Stomach (tissue), 9 donors: ENCODE data around the gene CABLES2. TPM values are rescaled to one million over a fixed set of nuclear protein-coding genes. Genes with fewer than 3 reads are reported as not detected.
"Not testable (repeated sequence)": the region's sequence is repeated elsewhere in the genome, so short reads cannot be mapped to it uniquely, and the experiment has no call there.

Experiments used
- DNase-seq, 2 donors: peaks; one replicate each; pipeline versions ENCODE4 v3.0.0 to v3.0.0-alpha.2; 2013 to 2019
- H3K27ac ChIP-seq, 5 donors: fragments of 200-600 bp in 4 of 5; sonication (generic) in 4 of 5; one replicate each; pipeline ENCODE4 v1.5.1; 2013 to 2019; ENCODE audit warnings: mild to moderate bottlenecking in 1 of 5, moderate library complexity in 1 of 5
- H3K27me3 ChIP-seq, 3 donors: fragments of 200-600 bp; sonication (generic); one replicate each; pipeline ENCODE4 v1.5.1; 2017 to 2019; ENCODE audit warnings: mixed run types in 1 of 3
- H3K36me3 ChIP-seq, 4 donors: fragments of 200-600 bp; sonication (generic); 1 replicate in 3 of 4; 2 replicates in 1 of 4; pipeline ENCODE4 v1.5.1; 2016 to 2019
- H3K4me1 ChIP-seq, 4 donors: fragments of 200-600 bp; sonication (generic); one replicate each; pipeline ENCODE4 v1.5.1; 2016 to 2019
- H3K4me3 ChIP-seq, 4 donors: fragments of 200-600 bp; sonication (generic) in 3 of 4; one replicate each; pipeline ENCODE4 v1.5.1; 2016 to 2019; ENCODE audit warnings: mild to moderate bottlenecking in 1 of 4
- H3K9me3 ChIP-seq, 4 donors: fragments of 200-600 bp; sonication (generic); one replicate each; pipeline ENCODE4 v1.5.1; 2016 to 2019
- CTCF ChIP-seq, 7 experiments: fragments of 450-650 bp in 4 of 7; fragments of 200-600 bp in 3 of 7; sonication (generic) in 3 of 7; IDR thresholded peaks; one replicate each; pipeline ENCODE4 v1.5.1; 2016 to 2019; ENCODE audit warnings: antibody characterized with exemption in 7 of 7, control low read depth in 2 of 7, mild to moderate bottlenecking in 1 of 7
- EP300 ChIP-seq: sonication (generic); formaldehyde crosslinking; IDR thresholded peaks from one replicate; pipeline ENCODE4 v1.6.1; 2017; ENCODE audit warnings: antibody characterized with exemption
- POLR2A ChIP-seq, 4 donors: fragments of 450-650 bp; IDR thresholded peaks; one replicate each; pipeline ENCODE4 v1.6.1; 2016; ENCODE audit warnings: antibody characterized with exemption in 4 of 4, control low read depth in 2 of 4, mild to moderate bottlenecking in 1 of 4, moderate library complexity in 1 of 4
- POLR2AphosphoS5 ChIP-seq, 3 donors: sonication (generic); formaldehyde crosslinking; IDR thresholded peaks; one replicate each; pipeline ENCODE4 v1.6.1; 2016; ENCODE audit warnings: antibody characterized with exemption in 3 of 3
- WGBS, 5 donors: extraction: QIAGEN DNeasy Blood & Tissue Kit in 3 of 5; methylation state at CpG; one replicate each; pipeline versions ENCODE4 v1.1.5 to v1.1.7; 2013 to 2018; 5-methylcytosine and 5-hydroxymethylcytosine counted together
- intact Hi-C: fragments of 100-400 bp; cut with DNase I; formaldehyde crosslinking; loops from one replicate; pipeline ENCODE4 v1.15.1; 2023; ENCODE audit warnings: low total_unique reads
- polyA plus RNA-seq, 3 donors: library from polyadenylated mRNA; stranded (reverse); fragments of 200-250 nt; gene quantifications; one replicate each; pipeline ENCODE4 v1.2.3, GENCODE V29; 2013
- total RNA-seq, 5 donors: library from RNA; depleted of rRNA; stranded (reverse); fragments of >200 nt; gene quantifications; one replicate each; pipeline versions ENCODE4 v1.1.0 to v1.2.3, GENCODE V29; 2014 to 2016
- donor health status: healthy with polysubstance abuse.
- donor health status: Bipolar disorder and iron deficiency.
- donor health status: healthy.

The CABLES2 gene
- total and polyA plus RNA-seq, 8 donors = 0.55 to 7.8 (median 1.9) TPM

- intact Hi-C loops = no loop called here
- 29 to 49% (median 37%) methylated on average over 20 to 31 of the region's 31 CpGs for WGBS, 5 donors
- DNase-seq = peak in 1 of 2 donors; percentile 62
- H3K27ac ChIP-seq = peak overlapping the region; percentile 44 to 80 (median 70)
- H3K27me3 ChIP-seq = peaks cover 0 to 34% (median 0%) of the 10 kb centered on the region in 3 donors
- H3K4me3 ChIP-seq = no peak overlapping the region
- TF ChIP-seq CTCF (IDR thresholded peaks at IDR 0.05) (no peak), POLR2AphosphoS5 (IDR thresholded peaks at IDR 0.05) (no peak), POLR2A (IDR thresholded peaks at IDR 0.05) (no peak), EP300 (no peak)
- H3K36me3 ChIP-seq = no peaks in the 10 kb centered on the region
- H3K4me1 ChIP-seq = peaks cover 32 to 69% (median 63%) of the 10 kb centered on the region in 4 donors
- no peaks in the 10 kb centered on the region for H3K9me3 ChIP-seq
Measured at GRCh38 chr20:62428396-62429295, 21.6 kb upstream of the CABLES2 start.

GRCh38 chr20:62428002-62428372 lies 20.9 kb upstream of the CABLES2 start:
- no peaks in the 10 kb centered on the region for H3K9me3 ChIP-seq
- WGBS, 5 donors = 39 to 78% (median 60%) methylated on average over 1 to 10 of the region's 10 CpGs
- intact Hi-C loops = no loop called here
- peak in 1 of 2 donors; percentile 57 for DNase-seq
- H3K27ac ChIP-seq = peak overlapping the region; percentile 58 to 80 (median 70)
- peaks cover 32 to 67% (median 60%) of the 10 kb centered on the region in 4 donors for H3K4me1 ChIP-seq
- no peak overlapping the region for H3K4me3 ChIP-seq
- H3K27me3 ChIP-seq = peaks cover 0 to 34% (median 0%) of the 10 kb centered on the region in 3 donors
- no peaks in the 10 kb centered on the region for H3K36me3 ChIP-seq
- no peak for TF ChIP-seq EP300
- TF ChIP-seq POLR2AphosphoS5 (IDR thresholded peaks at IDR 0.05) = no peak
- no peak for TF ChIP-seq CTCF (IDR thresholded peaks at IDR 0.05)
- TF ChIP-seq POLR2A (IDR thresholded peaks at IDR 0.05) = no peak

- Histone ChIP-seq H3K27me3 (peaks cover 0 to 38% (median 0%) of the 10 kb centered on the region in 3 donors), H3K36me3 (no peaks in the 10 kb centered on the region), H3K27ac (peak within 1 kb of the TSS; percentile 59 to 80 (median 70)), H3K9me3 (no peaks in the 10 kb centered on the region), H3K4me3 (peak within 1 kb of the TSS; percentile 4 to 26 (median 18)), H3K4me1 (peaks cover 32 to 67% (median 59%) of the 10 kb centered on the region in 4 donors)
- WGBS, 5 donors = 29 to 62% (median 44%) methylated on average over 16 to 28 of the region's 28 CpGs
- peak; percentile 97 for DNase-seq
- TF ChIP-seq POLR2AphosphoS5 (IDR thresholded peaks at IDR 0.05) (peak in 2 of 3 donors; percentile 44 to 79), EP300 (no peak), CTCF (IDR thresholded peaks at IDR 0.05) (peak in 2 of 7 experiments; percentile 14)
- intact Hi-C loops = no loop called here
Measured at GRCh38 chr20:62427172-62428001, 20.3 kb upstream of the CABLES2 start, which contains the start of gene RBBP8NL. TSS of gene RBBP8NL (minus strand) at chr20:62427539. CDS start at chr20:62419647, 7,892 bp downstream.

- intact Hi-C loops = no loop called here
- TF ChIP-seq POLR2AphosphoS5 (IDR thresholded peaks at IDR 0.05) = no peak
- no peak for TF ChIP-seq EP300
- TF ChIP-seq CTCF (IDR thresholded peaks at IDR 0.05) = no peak
- Histone ChIP-seq H3K27me3 (peaks cover 0 to 38% (median 0%) of the 10 kb centered on the region in 3 donors), H3K4me3 (peak overlapping the region; percentile 4 to 26 (median 18)), H3K36me3 (no peaks in the 10 kb centered on the region), H3K27ac (peak overlapping the region; percentile 59 to 80 (median 70)), H3K4me1 (peaks cover 32 to 67% (median 59%) of the 10 kb centered on the region in 4 donors), H3K9me3 (no peaks in the 10 kb centered on the region)
- peak; percentile 74 to 80 for DNase-seq
- WGBS, 5 donors = 18 to 37% (median 30%) methylated on average over 8 to 22 of the region's 22 CpGs
Measured at GRCh38 chr20:62426699-62427131, 19.6 kb upstream of the CABLES2 start.

- Histone ChIP-seq H3K4me1 (peaks cover 32 to 67% (median 54%) of the 10 kb centered on the region in 4 donors), H3K27me3 (peaks cover 0 to 38% (median 0%) of the 10 kb centered on the region in 3 donors)
- intact Hi-C loops, H3K36me3 ChIP-seq, H3K27ac ChIP-seq, H3K9me3 ChIP-seq, DNase-seq, H3K4me3 ChIP-seq: not testable (repeated sequence)
- 89 to 100% (median 98%) methylated on average over 4 of the region's 4 CpGs for WGBS, 5 donors
Measured at GRCh38 chr20:62426059-62426348, 18.9 kb upstream of the CABLES2 start.
